ENCODE results near the gene SUSD2. TPM values are rescaled to one million over a fixed set of nuclear protein-coding genes. Genes with fewer than 3 reads are reported as not detected.

The SUSD2 gene
- total RNA-seq, 1 experiment from 2014 or later: 2.5 TPM

- H3K4me1 Mint-ChIP-seq (ENCODE audit: low read depth, unreplicated experiment): peaks cover 9% of the 10 kb centered on the region
- no peaks in the 10 kb centered on the region for H3K9me3 Mint-ChIP-seq (ENCODE audit: low read depth, unreplicated experiment)
- TF ChIP-seq CTCF (IDR thresholded peaks at IDR 0.05; ENCODE audit: unreplicated experiment): no peak
- H3K27me3 Mint-ChIP-seq (ENCODE audit: unreplicated experiment): no peaks in the 10 kb centered on the region
- BruUV-seq (replicated peaks): no TSS peak
- no peak overlapping the region for H3K27ac Mint-ChIP-seq (ENCODE audit: unreplicated experiment)
- CTCF ChIA-PET: interaction anchor here (0.6 to 3.5 kb wide), 4 partner anchors 9 to 73 kb away, joined by 3 to 15 read pairs (median 8); no protein-coding TSS in a partner anchor
- H3K4me3 Mint-ChIP-seq (ENCODE audit: low read depth, unreplicated experiment): peak overlapping the region; percentile 84
- intact Hi-C loops (cut with micrococcal nuclease; ENCODE audit: unreplicated experiment): no loop called here
- peaks cover 14% of the 10 kb centered on the region for H3K36me3 Mint-ChIP-seq (ENCODE audit: insufficient read depth, unreplicated experiment)
- no peak for DNase-seq
Observed at GRCh38 chr22:24154826-24155225, 26.5 kb upstream of the SUSD2 start.

GRCh38 chr22:24155627-24156140 lies 25.6 kb upstream of the SUSD2 start:
- peak overlapping the region; percentile 84 for H3K4me3 Mint-ChIP-seq (ENCODE audit: low read depth, unreplicated experiment)
- H3K4me1 Mint-ChIP-seq (ENCODE audit: low read depth, unreplicated experiment): peaks cover 9% of the 10 kb centered on the region
- H3K36me3 Mint-ChIP-seq (ENCODE audit: insufficient read depth, unreplicated experiment): peaks cover 14% of the 10 kb centered on the region
- H3K27me3 Mint-ChIP-seq (ENCODE audit: unreplicated experiment): no peaks in the 10 kb centered on the region
- H3K9me3 Mint-ChIP-seq (ENCODE audit: low read depth, unreplicated experiment): no peaks in the 10 kb centered on the region
- no TSS peak for BruUV-seq (replicated peaks)
- CTCF ChIA-PET: interaction anchor here (0.6 to 3.5 kb wide), 7 partner anchors 10 to 133 kb away, joined by 3 to 15 read pairs (median 6); no protein-coding TSS in a partner anchor
- no peak overlapping the region for H3K27ac Mint-ChIP-seq (ENCODE audit: unreplicated experiment)
- intact Hi-C loops (cut with micrococcal nuclease; ENCODE audit: unreplicated experiment): no loop called here
- peak; percentile 73 for TF ChIP-seq CTCF (IDR thresholded peaks at IDR 0.05; ENCODE audit: unreplicated experiment)
- DNase-seq: peak; percentile 68

- no peak overlapping the region for H3K27ac Mint-ChIP-seq (ENCODE audit: unreplicated experiment)
- no TSS peak for BruUV-seq (replicated peaks)
- peak; percentile 29 for DNase-seq
- CTCF ChIA-PET: interaction anchor here (0.6 to 3.5 kb wide), 7 partner anchors 9 to 134 kb away, joined by 3 to 15 read pairs (median 6); no protein-coding TSS in a partner anchor
- H3K36me3 Mint-ChIP-seq (ENCODE audit: insufficient read depth, unreplicated experiment): peaks cover 14% of the 10 kb centered on the region
- peaks cover 9% of the 10 kb centered on the region for H3K4me1 Mint-ChIP-seq (ENCODE audit: low read depth, unreplicated experiment)
- no peaks in the 10 kb centered on the region for H3K9me3 Mint-ChIP-seq (ENCODE audit: low read depth, unreplicated experiment)
- H3K4me3 Mint-ChIP-seq (ENCODE audit: low read depth, unreplicated experiment): peak overlapping the region; percentile 84
- intact Hi-C loops (cut with micrococcal nuclease; ENCODE audit: unreplicated experiment): no loop called here
- no peak for TF ChIP-seq CTCF (IDR thresholded peaks at IDR 0.05; ENCODE audit: unreplicated experiment)
- no peaks in the 10 kb centered on the region for H3K27me3 Mint-ChIP-seq (ENCODE audit: unreplicated experiment)
Observed at GRCh38 chr22:24156141-24156912, 25.0 kb upstream of the SUSD2 start.

- TF ChIP-seq CTCF (IDR thresholded peaks at IDR 0.05; ENCODE audit: unreplicated experiment): peak; percentile 93
- H3K36me3 Mint-ChIP-seq (ENCODE audit: insufficient read depth, unreplicated experiment): peaks cover 14% of the 10 kb centered on the region
- H3K4me1 Mint-ChIP-seq (ENCODE audit: low read depth, unreplicated experiment): peaks cover 9% of the 10 kb centered on the region
- no peak overlapping the region for H3K27ac Mint-ChIP-seq (ENCODE audit: unreplicated experiment)
- DNase-seq: peak; percentile 93
- CTCF ChIA-PET: interaction anchor here (0.5 to 3.5 kb wide), 8 partner anchors 9 to 316 kb away, joined by 3 to 15 read pairs (median 4); no protein-coding TSS in a partner anchor
- no TSS peak for BruUV-seq (replicated peaks)
- H3K9me3 Mint-ChIP-seq (ENCODE audit: low read depth, unreplicated experiment): no peaks in the 10 kb centered on the region
- peak overlapping the region; percentile 84 for H3K4me3 Mint-ChIP-seq (ENCODE audit: low read depth, unreplicated experiment)
- intact Hi-C loops (cut with micrococcal nuclease; ENCODE audit: unreplicated experiment): no loop called here
- H3K27me3 Mint-ChIP-seq (ENCODE audit: unreplicated experiment): no peaks in the 10 kb centered on the region
Observed at GRCh38 chr22:24156913-24157821, 24.1 kb upstream of the SUSD2 start.

All from Calu3 (cell line).